Tibial nerve (tissue), 4 donors: ENCODE results near the gene CDH4. TPM values are rescaled to one million over a fixed set of nuclear protein-coding genes. Genes with fewer than 3 reads are reported as not detected.

Source experiments
- DNase-seq, 2 donors: peaks; one replicate each; pipeline ENCODE4 v3.0.0-alpha.2; 2019; ENCODE audit warnings: low spot score in 2 of 2
- H3K27ac ChIP-seq, 4 donors: fragments of 200-600 bp; sonication (generic) in 3 of 4; one replicate each; pipeline ENCODE4 v1.5.1; 2017 to 2019; ENCODE audit warnings: mild to moderate bottlenecking in 1 of 4
- H3K27me3 ChIP-seq, 2 donors: fragments of 200-600 bp; sonication (generic) in 1 of 2; one replicate each; pipeline versions ENCODE4 v1.5.1 to v1.6.0; 2017 to 2019
- H3K36me3 ChIP-seq, 3 donors: fragments of 200-600 bp; sonication (generic); one replicate each; pipeline ENCODE4 v1.5.1; 2018 to 2019
- H3K4me1 ChIP-seq, 4 donors: fragments of 200-600 bp; sonication (generic) in 3 of 4; one replicate each; pipeline ENCODE4 v1.5.1; 2017 to 2019
- H3K4me3 ChIP-seq, 4 donors: fragments of 200-600 bp; sonication (generic) in 3 of 4; one replicate each; pipeline ENCODE4 v1.5.1; 2017 to 2019; ENCODE audit warnings: mild to moderate bottlenecking in 1 of 4, moderate library complexity in 1 of 4
- H3K9me3 ChIP-seq, 4 donors: fragments of 200-600 bp; sonication (generic) in 3 of 4; one replicate each; pipeline ENCODE4 v1.5.1; 2017 to 2019
- CTCF ChIP-seq, 5 experiments: fragments of 200-600 bp in 3 of 5; fragments of 450-650 bp in 2 of 5; sonication (generic) in 3 of 5; IDR thresholded peaks; one replicate each; pipeline ENCODE4 v1.5.1; 2016 to 2019; ENCODE audit warnings: antibody characterized with exemption in 5 of 5, mild to moderate bottlenecking in 3 of 5, moderate library complexity in 2 of 5
- EP300 ChIP-seq, 2 donors: sonication (generic); formaldehyde crosslinking; IDR thresholded peaks; one replicate each; pipeline ENCODE4 v1.6.1; 2017; ENCODE audit warnings: antibody characterized with exemption in 2 of 2, mild to moderate bottlenecking in 1 of 2
- POLR2A ChIP-seq, 2 donors: fragments of 450-650 bp; IDR thresholded peaks; one replicate each; pipeline ENCODE4 v1.6.1; 2017; ENCODE audit warnings: antibody characterized with exemption in 2 of 2, mild to moderate bottlenecking in 2 of 2, moderate library complexity in 2 of 2
- WGBS, 2 donors: methylation state at CpG; one replicate each; pipeline ENCODE4 v1.1.5; 2018; 5-methylcytosine and 5-hydroxymethylcytosine counted together
- total RNA-seq, 4 donors: library from RNA; depleted of rRNA; stranded (reverse); fragments of >200 nt; gene quantifications; one replicate each; pipeline ENCODE4 v1.1.0, GENCODE V29; 2016

CDH4 gene
- total RNA-seq, 4 donors from 2014 or later, result 0.78 to 2.3 (median 1.0) TPM

GRCh38 chr20:61802721-61803311, 550.8 kb downstream of the CDH4 start:
- no peak for DNase-seq
- Histone ChIP-seq H3K27ac (no peak overlapping the region), H3K4me1 (peaks cover 0 to 16% (median 0%) of the 10 kb centered on the region in 4 donors), H3K4me3 (no peak overlapping the region), H3K27me3 (no peaks in the 10 kb centered on the region), H3K9me3 (no peaks in the 10 kb centered on the region), H3K36me3 (no peaks in the 10 kb centered on the region)
- TF ChIP-seq POLR2A (IDR thresholded peaks at IDR 0.05) (no peak), EP300 (IDR thresholded peaks at IDR 0.05) (no peak), CTCF (IDR thresholded peaks at IDR 0.05) (no peak)
- WGBS, 2 donors, result 77 to 78% methylated on average over 30 to 36 of the region's 36 CpGs

DNA sequence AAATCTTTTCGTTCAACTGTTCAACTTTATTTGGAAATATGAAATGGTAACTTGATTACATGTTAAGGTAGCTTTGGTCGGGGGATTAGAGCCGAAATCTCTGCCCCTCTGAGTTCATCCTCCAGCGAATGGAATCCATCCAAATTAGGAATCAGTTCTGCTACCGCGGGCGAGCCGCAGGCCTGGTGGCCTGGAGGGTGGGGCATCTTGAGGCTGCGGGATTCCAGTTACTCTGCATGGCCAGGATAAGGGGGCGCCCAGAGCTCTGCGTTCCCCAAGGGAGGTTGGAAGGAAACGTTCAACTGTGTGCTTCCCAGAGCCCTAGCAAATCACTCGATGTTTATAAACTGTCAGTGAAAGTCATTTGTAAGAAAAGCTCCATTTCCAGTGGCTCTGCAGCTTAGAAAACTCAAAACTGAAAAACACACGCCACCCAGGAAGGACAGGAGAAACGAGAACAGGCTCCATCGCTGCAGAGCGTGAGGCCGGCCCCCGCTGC, 551.4 kb downstream of the CDH4 start:
- TF ChIP-seq POLR2A (IDR thresholded peaks at IDR 0.05) (no peak), CTCF (IDR thresholded peaks at IDR 0.05) (no peak), EP300 (IDR thresholded peaks at IDR 0.05) (no peak)
- 29 to 36% methylated on average over 19 of the region's 19 CpGs for WGBS, 2 donors
- H3K4me1 ChIP-seq, result peaks cover 0 to 23% (median 0%) of the 10 kb centered on the region in 4 donors
- no peaks in the 10 kb centered on the region for H3K36me3 ChIP-seq
- DNase-seq, result no peak
- H3K9me3 ChIP-seq, result no peaks in the 10 kb centered on the region
- no peaks in the 10 kb centered on the region for H3K27me3 ChIP-seq
- H3K27ac ChIP-seq, result no peak overlapping the region
- peak overlapping the region in 1 of 4 donors; percentile 12 for H3K4me3 ChIP-seq

- H3K36me3 ChIP-seq, result no peaks in the 10 kb centered on the region
- H3K4me3 ChIP-seq, result peak overlapping the region in 1 of 4 donors; percentile 12
- 58 to 62% methylated on average over 26 of the region's 27 CpGs for WGBS, 2 donors
- no peaks in the 10 kb centered on the region for H3K9me3 ChIP-seq
- TF ChIP-seq POLR2A (IDR thresholded peaks at IDR 0.05) (no peak), CTCF (IDR thresholded peaks at IDR 0.05) (no peak), EP300 (IDR thresholded peaks at IDR 0.05) (no peak)
- H3K27me3 ChIP-seq, result no peaks in the 10 kb centered on the region
- H3K4me1 ChIP-seq, result peaks cover 0 to 28% (median 0%) of the 10 kb centered on the region in 4 donors
- H3K27ac ChIP-seq, result no peak overlapping the region
- DNase-seq, result peak in 1 of 2 donors; percentile 11
Measured at GRCh38 chr20:61803915-61804751, 552.1 kb downstream of the CDH4 start.

DNA sequence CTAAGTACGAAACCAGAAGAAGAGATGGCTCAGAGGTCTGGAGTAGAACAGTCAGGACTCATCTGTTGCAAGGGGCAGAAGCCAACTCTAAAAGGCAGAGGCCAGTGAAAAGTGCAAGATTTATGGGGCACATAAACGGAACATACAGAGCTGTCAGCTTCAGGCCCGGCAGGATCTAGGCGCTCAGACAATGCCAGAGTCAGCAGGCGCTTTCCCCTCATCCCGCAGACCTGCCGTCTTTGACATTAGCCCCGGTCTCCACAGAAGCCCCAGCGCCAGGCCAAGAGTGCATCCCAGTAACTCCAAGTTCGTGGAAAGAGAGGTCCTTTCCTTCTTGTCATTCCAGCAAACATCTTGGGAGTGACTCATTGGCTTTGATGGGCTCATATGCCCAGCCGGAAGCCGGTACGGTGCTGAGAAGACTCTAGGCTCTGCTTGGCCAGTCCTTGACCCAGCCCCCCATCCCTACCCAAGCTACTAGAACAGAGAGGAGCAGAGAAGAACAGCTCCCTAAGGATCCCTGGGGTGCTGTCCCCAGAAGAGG, 552.8 kb downstream of the CDH4 start:
- Histone ChIP-seq H3K27me3 (no peaks in the 10 kb centered on the region), H3K9me3 (no peaks in the 10 kb centered on the region), H3K27ac (no peak overlapping the region), H3K36me3 (no peaks in the 10 kb centered on the region), H3K4me3 (no peak overlapping the region), H3K4me1 (peaks cover 0 to 28% (median 0%) of the 10 kb centered on the region in 4 donors)
- DNase-seq, result no peak
- WGBS, 2 donors, result 84 to 86% methylated on average over 13 of the region's 13 CpGs
- no peak for TF ChIP-seq EP300 (IDR thresholded peaks at IDR 0.05)
- no peak for TF ChIP-seq CTCF (IDR thresholded peaks at IDR 0.05)
- no peak for TF ChIP-seq POLR2A (IDR thresholded peaks at IDR 0.05)

DNA sequence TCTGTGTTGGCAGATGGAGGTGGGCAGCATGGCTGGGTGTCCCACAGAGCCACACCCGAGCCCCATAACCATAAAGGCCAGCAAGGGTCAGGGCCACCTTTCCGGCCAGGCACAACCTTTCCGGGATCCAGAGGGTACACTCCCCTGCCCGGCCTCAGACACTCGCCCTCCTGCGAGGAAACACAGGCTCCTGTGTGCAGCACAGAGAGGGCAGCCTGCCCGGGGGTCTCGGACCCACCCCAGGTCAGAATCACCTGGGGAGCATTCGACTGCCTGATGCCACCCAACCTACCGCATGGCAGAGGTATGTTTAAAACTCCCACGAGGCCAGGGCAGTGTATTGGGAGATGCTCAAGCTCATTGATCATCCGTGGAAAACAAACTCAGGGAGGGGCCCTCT, 553.3 kb downstream of the CDH4 start:
- Histone ChIP-seq H3K27ac (no peak overlapping the region), H3K4me3 (no peak overlapping the region), H3K9me3 (no peaks in the 10 kb centered on the region), H3K36me3 (no peaks in the 10 kb centered on the region), H3K4me1 (peaks cover 0 to 28% (median 0%) of the 10 kb centered on the region in 4 donors), H3K27me3 (no peaks in the 10 kb centered on the region)
- 82 to 89% methylated on average over 8 to 12 of the region's 12 CpGs for WGBS, 2 donors
- TF ChIP-seq CTCF (IDR thresholded peaks at IDR 0.05), result no peak
- DNase-seq, result no peak
